Activated T-cell treated with anti-CD3 and anti-CD28 coated beads for 48 hours (primary cell): Measurements from ENCODE around the gene ZNF846.
"Not testable (repeated sequence)": the region's sequence is repeated elsewhere in the genome, so short reads cannot be mapped to it uniquely, and the experiment has no call there.

Source experiments
- DNase-seq: peaks from one replicate; pipeline ENCODE4 v3.0.0-alpha.2; 2020; ENCODE audit warnings: low read depth

Gene ZNF846

GRCh38 chr19:9784163-9784496 lies 15.6 kb upstream of the ZNF846 start:
- not testable (repeated sequence) for DNase-seq

GRCh38 chr19:9782338-9782737 lies 13.8 kb upstream of the ZNF846 start:
- DNase-seq: no peak

GRCh38 chr19:9757544-9758501 lies 10.7 kb downstream of the ZNF846 start:
- no peak for DNase-seq

- DNase-seq: no peak
These were observed 15.7 kb downstream of the ZNF846 start for GRCh38 chr19:9752701-9753443.

- no peak for DNase-seq
These were observed 17.1 kb downstream of the ZNF846 start for GRCh38 chr19:9751446-9751845.

DNA sequence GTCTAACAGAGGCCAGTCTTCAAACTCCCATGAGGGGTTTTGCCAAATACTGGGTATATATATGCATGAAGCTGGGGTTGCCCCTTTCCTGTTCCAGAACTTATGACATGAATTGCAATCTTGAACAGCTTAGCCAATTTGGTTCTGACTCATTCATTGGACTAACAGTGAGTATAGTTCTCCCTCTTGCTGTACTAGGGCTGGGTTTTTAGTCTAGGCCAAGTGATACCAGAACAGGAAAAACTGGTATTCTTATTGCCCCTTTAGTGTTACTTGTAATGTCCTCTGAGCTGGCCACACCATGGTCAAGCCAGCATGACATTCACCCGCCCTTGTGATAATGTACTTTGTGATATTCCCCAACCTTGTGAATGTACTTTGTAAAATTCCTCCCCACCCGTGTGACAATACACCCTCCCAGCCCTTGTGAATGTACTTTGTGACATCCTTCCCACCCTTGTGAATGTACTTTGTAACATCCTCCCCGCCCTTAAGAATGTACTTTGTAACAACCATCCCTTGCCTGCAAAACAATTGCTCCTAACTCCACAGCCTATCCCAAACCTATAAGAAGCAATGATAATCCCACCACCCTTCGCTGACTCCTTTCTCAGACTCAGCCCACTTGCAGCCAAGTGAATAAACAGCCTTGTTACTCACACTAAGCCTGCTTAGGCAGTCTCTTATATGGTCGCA lies 26.9 kb downstream of the ZNF846 start:
- DNase-seq: no peak

- no peak for DNase-seq
These were observed 32.6 kb downstream of the ZNF846 start for GRCh38 chr19:9735986-9736385.

- not testable (repeated sequence) for DNase-seq
These were observed 38.5 kb downstream of the ZNF846 start for GRCh38 chr19:9730056-9730455.

GRCh38 chr19:9729162-9729561 lies 39.4 kb downstream of the ZNF846 start:
- DNase-seq: no peak

DNA sequence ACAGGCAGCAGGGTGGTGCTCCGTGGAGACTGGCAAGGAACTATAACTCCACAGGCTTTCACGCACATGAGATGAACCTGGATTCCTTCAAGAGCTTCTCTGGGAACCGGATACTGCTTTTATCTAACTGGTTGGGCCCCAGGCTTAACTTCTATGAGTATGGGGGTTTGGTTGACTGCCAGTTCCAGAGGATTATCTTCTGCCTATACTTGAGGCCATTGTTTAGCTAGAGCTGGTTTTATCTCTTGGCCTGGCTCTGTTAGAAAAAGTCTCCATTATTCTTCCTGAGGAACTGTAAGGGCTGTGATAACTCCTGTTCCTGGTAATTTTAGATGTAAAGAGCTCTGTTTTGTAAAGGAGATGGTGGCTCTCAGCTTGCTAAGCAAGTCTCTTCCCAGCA lies 40.9 kb downstream of the ZNF846 start:
- DNase-seq: no peak

DNA sequence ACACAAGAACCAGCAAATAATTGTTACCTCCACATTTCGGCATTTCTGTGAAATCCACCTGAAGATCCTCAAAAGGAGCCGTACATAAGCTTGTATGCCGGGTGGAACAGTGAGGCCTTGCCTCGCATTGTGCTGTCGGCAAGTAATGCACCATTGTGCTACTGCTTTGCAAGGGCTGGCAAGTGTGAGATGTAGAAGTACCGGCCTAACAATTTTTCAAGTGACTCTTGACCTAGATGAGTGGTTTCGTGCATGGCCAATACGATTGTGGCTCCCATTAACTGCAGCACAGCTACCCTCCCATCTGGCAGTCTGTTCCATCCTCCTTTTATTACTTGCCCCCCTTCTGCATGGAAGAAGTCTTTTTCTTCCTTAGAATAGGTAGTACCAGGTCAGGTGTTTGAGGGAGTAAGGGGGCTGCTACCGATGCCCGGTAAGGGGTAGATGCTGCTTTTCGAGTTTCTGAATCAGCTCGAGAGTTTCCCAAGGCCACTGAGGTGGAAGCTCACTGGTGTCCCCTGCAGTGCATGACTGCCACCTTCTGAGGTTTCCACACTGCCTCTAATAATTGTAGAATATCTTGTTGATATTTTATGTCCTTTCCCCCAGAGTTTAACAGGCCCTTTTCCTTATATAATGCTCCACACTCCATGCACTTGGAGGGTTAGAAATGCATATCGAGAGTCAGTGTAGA lies 42.9 kb downstream of the ZNF846 start:
- not testable (repeated sequence) for DNase-seq

DNA sequence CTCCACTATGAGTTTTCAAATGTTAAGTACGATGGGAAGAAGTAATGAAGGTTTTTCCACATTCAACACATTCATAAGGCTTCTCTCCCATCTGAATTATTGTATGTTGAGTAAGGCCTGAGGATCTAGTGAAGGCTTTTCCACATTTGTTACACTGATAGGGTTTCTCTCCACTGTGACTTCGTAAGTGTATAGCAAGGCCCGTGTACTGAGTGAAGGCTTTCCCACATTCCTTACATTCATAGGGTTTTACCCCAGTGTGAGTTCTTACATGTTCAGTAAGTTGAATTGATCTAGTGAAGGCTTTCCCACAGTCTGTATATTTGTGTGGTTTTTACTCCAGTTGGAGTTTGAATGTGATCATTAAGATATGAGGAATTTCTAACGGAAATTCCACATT lies 44.4 kb downstream of the ZNF846 start:
- DNase-seq: no peak

GRCh38 chr19:9721861-9722260 lies 46.7 kb downstream of the ZNF846 start:
- no peak for DNase-seq

- DNase-seq: no peak
These were observed 48.0 kb downstream of the ZNF846 start for GRCh38 chr19:9720541-9720940.

- no peak for DNase-seq
These were observed 56.7 kb downstream of the ZNF846 start for GRCh38 chr19:9711815-9712214.

GRCh38 chr19:9709305-9709704 lies 59.2 kb downstream of the ZNF846 start:
- no peak for DNase-seq

GRCh38 chr19:9705836-9706235 lies 62.7 kb downstream of the ZNF846 start:
- no peak for DNase-seq

- DNase-seq: no peak
These were observed 66.4 kb downstream of the ZNF846 start for GRCh38 chr19:9702186-9702585.
